MM.1S (cell line): ENCODE data around the gene LSAMP.

ENCODE experiments used
- DNase-seq: peaks from one replicate; pipeline ENCODE4 v3.0.0-alpha.2; 2015
- H2AFZ ChIP-seq: fragments of 300-600 bp; sonication (generic); 2 replicates; pipeline ENCODE4 v1.6.0; 2016; ENCODE audit warnings: antibody characterized with exemption, low read length
- H3F3A ChIP-seq: fragments of 300-600 bp; sonication (generic); 2 replicates; pipeline ENCODE4 v1.6.1; 2016; ENCODE audit warnings: mild to moderate bottlenecking, antibody characterized with exemption, low read length, moderate library complexity, mixed read lengths; ENCODE audit not compliant: insufficient read depth
- H3K27ac ChIP-seq: fragments of 300-600 bp; sonication (generic); 2 replicates; pipeline ENCODE4 v1.5.1; 2016; ENCODE audit warnings: mild to moderate bottlenecking, low read length
- H3K27me3 ChIP-seq: fragments of 300-600 bp; sonication (generic); replicated peaks from 2 replicates; pipeline ENCODE4 v1.6.0; 2016; ENCODE audit warnings: low read length; ENCODE audit not compliant: insufficient read depth
- H3K36me3 ChIP-seq: fragments of 300-600 bp; sonication (generic); replicated peaks from 2 replicates; pipeline ENCODE4 v1.6.1; 2016; ENCODE audit warnings: mild to moderate bottlenecking, low read length, mixed read lengths; ENCODE audit not compliant: insufficient read depth
- H3K4me1 ChIP-seq: fragments of 300-600 bp; sonication (generic); 2 replicates; pipeline ENCODE4 v1.6.1; 2016; ENCODE audit warnings: low read length, mixed read lengths
- H3K4me2 ChIP-seq: fragments of 300-600 bp; sonication (generic); 2 replicates; pipeline ENCODE4 v1.6.0; 2016; ENCODE audit warnings: low read depth, low read length
- H3K4me3 ChIP-seq: fragments of 300-600 bp; sonication (generic); 2 replicates; pipeline ENCODE4 v1.5.1; 2016; ENCODE audit warnings: low read length, mixed read lengths
- H3K79me2 ChIP-seq: fragments of 300-600 bp; sonication (generic); 2 replicates; pipeline ENCODE4 v1.6.1; 2016; ENCODE audit warnings: mixed run types, low read length, mixed read lengths
- H3K9ac ChIP-seq: fragments of 300-600 bp; sonication (generic); 2 replicates; pipeline ENCODE4 v1.6.1; 2016; ENCODE audit warnings: low read length, mixed read lengths
- H3K9me2 ChIP-seq: fragments of 300-600 bp; sonication (generic); replicated peaks from 2 replicates; pipeline ENCODE4 v1.6.1; 2016; ENCODE audit warnings: mild to moderate bottlenecking, low read length, mixed read lengths; ENCODE audit not compliant: insufficient read depth
- H3K9me3 ChIP-seq: fragments of 300-600 bp; sonication (generic); replicated peaks from 2 replicates; pipeline ENCODE4 v1.6.1; 2016; ENCODE audit warnings: mild to moderate bottlenecking, low read length, mixed read lengths; ENCODE audit not compliant: insufficient read depth
- H4K20me1 ChIP-seq: fragments of 300-600 bp; sonication (generic); 2 replicates; pipeline ENCODE4 v1.6.1; 2016; ENCODE audit warnings: mild to moderate bottlenecking, low read length, moderate library complexity, mixed read lengths; ENCODE audit not compliant: insufficient read depth
- EZH2 ChIP-seq: fragments of 300-600 bp; sonication (generic); optimal IDR thresholded peaks from 2 replicates; pipeline ENCODE3; 2017; ENCODE audit warnings: low read depth, mild to moderate bottlenecking, antibody characterized with exemption, low read length, mixed read lengths
- EZH2phosphoT487 ChIP-seq: fragments of 300-600 bp; sonication (generic); IDR thresholded peaks from 2 replicates; pipeline ENCODE4 v1.6.1; 2018; ENCODE audit warnings: antibody characterized with exemption, low read length
- TF ChIP-seq, protein P1 (sequence below): fragments of 300-600 bp; sonication (generic); IDR thresholded peaks from 2 replicates; pipeline ENCODE4 v1.5.1; 2016; ENCODE audit warnings: antibody characterized with exemption, low read length, mixed read lengths

LSAMP gene

DNA sequence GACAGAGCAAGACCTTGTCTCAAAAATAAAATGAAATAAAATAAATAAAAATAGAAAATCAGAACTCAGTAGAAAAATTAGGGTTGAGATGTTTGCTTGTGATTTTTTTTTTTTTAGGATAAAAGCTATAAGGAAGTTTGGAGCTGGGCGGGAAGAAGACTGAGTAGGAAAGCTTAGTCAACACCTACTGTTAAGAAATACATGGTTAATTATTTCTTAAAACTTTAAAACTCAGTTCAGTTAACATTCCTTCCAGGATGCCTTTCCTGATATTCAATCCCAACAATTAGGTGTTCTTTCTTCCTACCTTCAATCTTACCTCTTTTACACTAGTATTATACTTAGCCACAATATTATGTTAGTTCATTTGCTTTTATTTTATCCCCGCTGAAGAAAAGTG lies 246.2 kb downstream of the LSAMP start:
- H3K27me3 ChIP-seq: no peaks in the 10 kb centered on the region

DNA sequence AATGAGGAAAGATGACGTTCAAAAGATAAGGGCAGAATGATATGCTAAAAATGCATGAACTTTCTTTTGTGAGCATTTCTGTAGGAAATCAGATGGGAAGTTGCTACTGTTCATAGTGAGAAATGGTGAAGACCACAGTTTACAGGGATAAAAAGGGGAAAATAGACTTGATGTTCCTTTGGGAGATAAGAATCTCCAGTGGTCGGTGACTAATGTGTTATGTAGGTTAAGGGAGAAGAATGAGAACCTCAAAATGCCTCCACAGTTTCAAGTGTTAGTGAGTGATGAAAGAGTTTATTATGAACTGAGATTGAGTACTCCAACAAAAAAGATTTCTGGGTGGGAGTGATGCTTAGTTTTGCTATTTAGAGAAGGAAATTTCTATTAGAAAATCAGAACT lies 247.2 kb downstream of the LSAMP start:
- Histone ChIP-seq H3F3A (no peaks in the 10 kb centered on the region), H3K9ac (no peak overlapping the region), H3K4me1 (no peaks in the 10 kb centered on the region), H3K9me3 (no peaks in the 10 kb centered on the region), H3K27ac (no peak overlapping the region), H3K27me3 (no peaks in the 10 kb centered on the region), H3K4me3 (no peak overlapping the region), H3K9me2 (no peaks in the 10 kb centered on the region), H2AFZ (no peak overlapping the region), H4K20me1 (no peaks in the 10 kb centered on the region), H3K4me2 (no peak overlapping the region), H3K36me3 (no peaks in the 10 kb centered on the region), H3K79me2 (no peaks in the 10 kb centered on the region)
- no peak for DNase-seq
- TF ChIP-seq EZH2phosphoT487: no peak

More for the DNA sequence above, 246.2 kb downstream of the LSAMP start:
- H4K20me1 ChIP-seq: no peaks in the 10 kb centered on the region
- no peaks in the 10 kb centered on the region for H3K9me2 ChIP-seq
- no peak overlapping the region for H3K4me2 ChIP-seq
- DNase-seq: no peak
- no peaks in the 10 kb centered on the region for H3K79me2 ChIP-seq
- H3K4me3 ChIP-seq: no peak overlapping the region
- H3K27ac ChIP-seq: no peak overlapping the region
- H3K9ac ChIP-seq: no peak overlapping the region
- no peaks in the 10 kb centered on the region for H3K9me3 ChIP-seq
- no peak for TF ChIP-seq EZH2
- no peak for TF ChIP-seq EZH2phosphoT487
- TF ChIP-seq, protein P1, sequence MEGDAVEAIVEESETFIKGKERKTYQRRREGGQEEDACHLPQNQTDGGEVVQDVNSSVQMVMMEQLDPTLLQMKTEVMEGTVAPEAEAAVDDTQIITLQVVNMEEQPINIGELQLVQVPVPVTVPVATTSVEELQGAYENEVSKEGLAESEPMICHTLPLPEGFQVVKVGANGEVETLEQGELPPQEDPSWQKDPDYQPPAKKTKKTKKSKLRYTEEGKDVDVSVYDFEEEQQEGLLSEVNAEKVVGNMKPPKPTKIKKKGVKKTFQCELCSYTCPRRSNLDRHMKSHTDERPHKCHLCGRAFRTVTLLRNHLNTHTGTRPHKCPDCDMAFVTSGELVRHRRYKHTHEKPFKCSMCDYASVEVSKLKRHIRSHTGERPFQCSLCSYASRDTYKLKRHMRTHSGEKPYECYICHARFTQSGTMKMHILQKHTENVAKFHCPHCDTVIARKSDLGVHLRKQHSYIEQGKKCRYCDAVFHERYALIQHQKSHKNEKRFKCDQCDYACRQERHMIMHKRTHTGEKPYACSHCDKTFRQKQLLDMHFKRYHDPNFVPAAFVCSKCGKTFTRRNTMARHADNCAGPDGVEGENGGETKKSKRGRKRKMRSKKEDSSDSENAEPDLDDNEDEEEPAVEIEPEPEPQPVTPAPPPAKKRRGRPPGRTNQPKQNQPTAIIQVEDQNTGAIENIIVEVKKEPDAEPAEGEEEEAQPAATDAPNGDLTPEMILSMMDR: no peak
- no peaks in the 10 kb centered on the region for H3K4me1 ChIP-seq
- H3F3A ChIP-seq: no peaks in the 10 kb centered on the region
- H2AFZ ChIP-seq: no peak overlapping the region
- H3K36me3 ChIP-seq: no peaks in the 10 kb centered on the region

DNA sequence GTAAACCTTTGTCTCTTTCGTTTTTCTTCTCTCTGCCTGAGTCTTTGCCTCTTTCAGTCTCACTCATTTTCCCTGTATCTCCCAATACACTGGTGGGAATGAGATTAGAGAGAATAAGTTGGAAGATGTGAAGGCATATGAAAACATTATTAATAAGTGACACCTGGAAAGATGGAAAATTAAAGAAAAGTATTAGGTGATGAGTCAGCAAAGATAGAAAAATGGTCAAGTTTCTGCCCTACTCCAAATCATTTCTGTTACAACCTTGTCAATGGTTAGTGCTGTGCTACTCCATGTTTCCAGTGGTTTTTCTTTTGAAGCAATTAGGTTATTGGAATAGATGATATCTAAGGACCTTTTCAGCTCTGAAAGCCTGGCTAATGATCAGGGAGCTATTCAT lies 252.8 kb downstream of the LSAMP start:
- H3K9me3 ChIP-seq: no peaks in the 10 kb centered on the region
- no peak overlapping the region for H3K4me2 ChIP-seq
- no peaks in the 10 kb centered on the region for H3K27me3 ChIP-seq
- H4K20me1 ChIP-seq: no peaks in the 10 kb centered on the region
- no peaks in the 10 kb centered on the region for H3K79me2 ChIP-seq
- no peaks in the 10 kb centered on the region for H3K9me2 ChIP-seq
- no peaks in the 10 kb centered on the region for H3F3A ChIP-seq
- no peaks in the 10 kb centered on the region for H3K4me1 ChIP-seq
- DNase-seq: no peak
- TF ChIP-seq, protein P1: no peak
- TF ChIP-seq EZH2phosphoT487 (no peak), EZH2 (no peak)
- H3K36me3 ChIP-seq: no peaks in the 10 kb centered on the region
- H3K27ac ChIP-seq: no peak overlapping the region
- H3K9ac ChIP-seq: no peak overlapping the region
- no peak overlapping the region for H3K4me3 ChIP-seq
- H2AFZ ChIP-seq: no peak overlapping the region

DNA sequence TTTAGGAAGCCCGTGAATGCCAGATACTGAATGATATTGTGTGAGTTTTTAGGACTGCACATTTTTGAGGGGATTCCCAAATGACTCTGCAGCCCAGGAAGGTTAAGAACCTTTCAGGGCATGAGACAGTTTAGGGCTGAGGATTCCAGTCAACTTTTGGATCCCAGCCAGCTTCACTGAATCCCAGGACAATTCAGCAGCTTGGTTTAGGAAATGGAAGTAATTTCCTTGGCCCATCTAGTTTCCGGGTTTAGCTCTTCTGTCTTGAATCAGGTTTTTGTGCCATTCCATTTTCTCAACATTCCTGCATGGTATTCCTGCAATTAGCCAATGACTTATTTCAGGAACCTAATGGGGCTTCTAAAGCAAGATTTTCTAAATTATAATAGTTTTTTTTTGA lies 253.9 kb downstream of the LSAMP start:
- Histone ChIP-seq H3K9me2 (no peaks in the 10 kb centered on the region), H3K9me3 (no peaks in the 10 kb centered on the region), H3K4me1 (no peaks in the 10 kb centered on the region), H3K9ac (no peak overlapping the region), H2AFZ (no peak overlapping the region), H3F3A (no peaks in the 10 kb centered on the region), H3K4me2 (no peak overlapping the region), H4K20me1 (no peaks in the 10 kb centered on the region), H3K36me3 (no peaks in the 10 kb centered on the region), H3K4me3 (no peak overlapping the region), H3K79me2 (no peaks in the 10 kb centered on the region), H3K27ac (no peak overlapping the region), H3K27me3 (no peaks in the 10 kb centered on the region)
- DNase-seq: no peak
- TF ChIP-seq EZH2phosphoT487 (no peak), EZH2 (no peak)
- TF ChIP-seq, protein P1: no peak
